OCI-LY1 (cell line): ENCODE data around the gene MROH2A.

Source experiments
- H2AFZ ChIP-seq: fragments of 200-600 bp; sonication (generic), shearing (Covaris generic); 2 replicates; pipeline ENCODE4 v1.6.0; 2014; ENCODE audit warnings: antibody characterized with exemption, mild to moderate bottlenecking, low read length
- H3F3A ChIP-seq: fragments of 200-600 bp; sonication (generic), shearing (Covaris generic); 2 replicates; pipeline ENCODE4 v1.6.0; 2014; ENCODE audit warnings: mild to moderate bottlenecking, antibody characterized with exemption, low read length, moderate library complexity; ENCODE audit not compliant: insufficient read depth
- H3K27ac ChIP-seq: fragments of 200-600 bp; sonication (generic); 2 replicates; pipeline ENCODE4 v1.5.1; 2014; ENCODE audit warnings: low read length, mixed run types, mild to moderate bottlenecking, low read depth; ENCODE audit not compliant: poor library complexity, severe bottlenecking
- H3K27me3 ChIP-seq: fragments of 200-600 bp; sonication (generic); 2 replicates; pipeline ENCODE4 v1.6.0; 2014; ENCODE audit warnings: antibody characterized with exemption, mild to moderate bottlenecking, low read length, moderate library complexity; ENCODE audit not compliant: insufficient read depth
- H3K36me3 ChIP-seq: fragments of 200-600 bp; sonication (generic); 2 replicates; pipeline ENCODE4 v1.6.1; 2014; ENCODE audit warnings: mild to moderate bottlenecking, antibody characterized with exemption, low read length, moderate library complexity, mixed read lengths; ENCODE audit not compliant: insufficient read depth
- H3K4me1 ChIP-seq: fragments of 200-600 bp; sonication (generic); 2 replicates; pipeline ENCODE4 v1.5.1; 2014; ENCODE audit warnings: mild to moderate bottlenecking, low read length, moderate library complexity; ENCODE audit not compliant: insufficient read depth, severe bottlenecking
- H3K4me2 ChIP-seq: fragments of 200-600 bp; sonication (generic), shearing (Covaris generic); 2 replicates; pipeline ENCODE4 v1.6.1; 2014; ENCODE audit warnings: low read length
- H3K4me3 ChIP-seq: fragments of 200-600 bp; sonication (generic); 2 replicates; pipeline ENCODE4 v1.5.1; 2014; ENCODE audit warnings: low read length, low read depth, mild to moderate bottlenecking, mixed read lengths; ENCODE audit not compliant: poor library complexity, severe bottlenecking
- H3K79me2 ChIP-seq: fragments of 200-600 bp; shearing (Covaris generic); 2 replicates; pipeline ENCODE4 v1.6.1; 2016; ENCODE audit warnings: mixed run types, low read length, mixed read lengths; ENCODE audit not compliant: insufficient read depth
- H3K9ac ChIP-seq: fragments of 200-600 bp; sonication (generic), shearing (Covaris generic); 2 replicates; pipeline ENCODE4 v1.6.1; 2014; ENCODE audit warnings: mild to moderate bottlenecking, low read length, mixed read lengths
- H3K9me2 ChIP-seq: fragments of 200-600 bp; sonication (generic), shearing (Covaris generic); 2 replicates; pipeline ENCODE4 v1.6.1; 2014; ENCODE audit warnings: low read depth, mild to moderate bottlenecking, low read length, mixed read lengths
- H3K9me3 ChIP-seq: fragments of 200-600 bp; shearing (Covaris generic); 2 replicates; pipeline ENCODE4 v1.6.1; 2014; ENCODE audit warnings: low read length, mixed read lengths
- H4K20me1 ChIP-seq: fragments of 200-600 bp; sonication (generic), shearing (Covaris generic); 2 replicates; pipeline ENCODE4 v1.6.0; 2016; ENCODE audit warnings: mild to moderate bottlenecking, low read length; ENCODE audit not compliant: insufficient read depth
- CTCF ChIP-seq: fragments of 200-600 bp; sonication (generic), shearing (Covaris generic); IDR thresholded peaks from 2 replicates; pipeline ENCODE4 v1.5.1; 2017; ENCODE audit warnings: mild to moderate bottlenecking, antibody characterized with exemption, low read length, moderate library complexity, mixed read lengths
- EZH2 ChIP-seq: fragments of 200-600 bp; sonication (generic), shearing (Covaris generic); IDR thresholded peaks from 2 replicates; pipeline ENCODE4 v1.8.0; 2017; ENCODE audit warnings: borderline replicate concordance, mixed run types, mild to moderate bottlenecking, antibody characterized with exemption, low read length, moderate library complexity, mixed read lengths

Gene MROH2A

GRCh38 chr2:233754872-233755611, 23.1 kb upstream of the MROH2A start:
- H3K9me2 ChIP-seq, result no peaks in the 10 kb centered on the region
- no peak overlapping the region for H2AFZ ChIP-seq
- no peaks in the 10 kb centered on the region for H3K27me3 ChIP-seq
- no peak overlapping the region for H3K4me3 ChIP-seq
- TF ChIP-seq EZH2, result no peak
- TF ChIP-seq CTCF, result no peak
- H4K20me1 ChIP-seq, result no peaks in the 10 kb centered on the region
- H3K9ac ChIP-seq, result no peak overlapping the region
- H3F3A ChIP-seq, result no peaks in the 10 kb centered on the region
- H3K79me2 ChIP-seq, result no peaks in the 10 kb centered on the region
- no peaks in the 10 kb centered on the region for H3K9me3 ChIP-seq
- H3K4me2 ChIP-seq, result no peak overlapping the region
- no peaks in the 10 kb centered on the region for H3K4me1 ChIP-seq
- H3K36me3 ChIP-seq, result no peaks in the 10 kb centered on the region
- H3K27ac ChIP-seq, result no peak overlapping the region

- TF ChIP-seq CTCF, result no peak
- TF ChIP-seq EZH2, result no peak
- Histone ChIP-seq H3K9me2 (no peaks in the 10 kb centered on the region), H3K27ac (no peak overlapping the region), H3F3A (no peaks in the 10 kb centered on the region), H3K4me3 (no peak overlapping the region), H3K4me2 (no peak overlapping the region), H3K36me3 (no peaks in the 10 kb centered on the region), H3K9ac (no peak overlapping the region), H4K20me1 (no peaks in the 10 kb centered on the region), H2AFZ (no peak overlapping the region), H3K27me3 (no peaks in the 10 kb centered on the region), H3K9me3 (no peaks in the 10 kb centered on the region), H3K4me1 (no peaks in the 10 kb centered on the region), H3K79me2 (no peaks in the 10 kb centered on the region)
Measured at GRCh38 chr2:233756429-233757081, 21.6 kb upstream of the MROH2A start.

- H3K9me3 ChIP-seq, result no peaks in the 10 kb centered on the region
- H3K4me3 ChIP-seq, result no peak overlapping the region
- TF ChIP-seq CTCF (no peak), EZH2 (no peak)
- H3K27ac ChIP-seq, result no peak overlapping the region
- H3K36me3 ChIP-seq, result no peaks in the 10 kb centered on the region
- H2AFZ ChIP-seq, result no peak overlapping the region
- H3K79me2 ChIP-seq, result no peaks in the 10 kb centered on the region
- no peaks in the 10 kb centered on the region for H3K9me2 ChIP-seq
- no peaks in the 10 kb centered on the region for H3K4me1 ChIP-seq
- H3K9ac ChIP-seq, result no peak overlapping the region
- H4K20me1 ChIP-seq, result no peaks in the 10 kb centered on the region
- H3F3A ChIP-seq, result no peaks in the 10 kb centered on the region
- H3K4me2 ChIP-seq, result no peak overlapping the region
- no peaks in the 10 kb centered on the region for H3K27me3 ChIP-seq
Measured at GRCh38 chr2:233758141-233758540, 20.0 kb upstream of the MROH2A start.
